ENCODE data around the gene LRP2.
"Not testable (repeated sequence)": the region's sequence is repeated elsewhere in the genome, so short reads cannot be mapped to it uniquely, and the experiment has no call there.

LRP2 gene

DNA sequence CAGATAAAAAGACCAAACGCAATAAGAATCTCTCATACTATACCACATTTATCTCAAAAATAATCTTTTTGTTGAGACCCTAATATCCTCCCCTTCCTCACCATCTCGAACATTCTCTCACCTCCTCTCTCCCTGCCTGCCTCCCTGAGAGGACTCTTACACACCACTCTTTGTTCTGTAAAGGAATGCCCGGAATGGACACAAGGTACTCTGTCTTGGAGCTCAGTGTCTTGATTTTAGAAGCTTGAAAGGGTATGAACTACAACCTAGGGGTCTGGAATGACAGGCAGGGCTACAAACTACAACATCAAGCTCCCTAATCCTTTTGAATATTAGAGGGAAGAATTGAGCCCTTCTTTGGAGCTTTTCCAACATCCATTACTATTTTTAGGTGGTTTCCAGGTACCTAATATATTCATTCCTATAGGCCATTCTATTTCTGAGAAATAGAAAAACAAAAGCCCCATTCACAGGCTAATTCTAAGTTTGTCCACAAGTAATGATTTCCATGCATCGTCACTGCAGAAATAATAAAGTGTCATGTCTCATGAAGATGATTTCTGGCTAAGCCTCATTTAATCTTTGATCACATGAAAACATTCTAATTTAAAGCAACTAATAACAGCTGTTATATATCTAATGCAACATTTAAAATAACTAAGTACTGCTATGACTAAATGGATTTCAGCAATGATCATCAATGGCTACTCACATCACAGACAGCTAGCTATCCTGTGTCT is 60.6 kb downstream of the LRP2 start:
- DNase-seq (ENCODE audit: low read depth), result no peak

GRCh38 chr2:169300636-169301530 is 61.5 kb downstream of the LRP2 start:
- DNase-seq (ENCODE audit: low read depth), result no peak

DNA sequence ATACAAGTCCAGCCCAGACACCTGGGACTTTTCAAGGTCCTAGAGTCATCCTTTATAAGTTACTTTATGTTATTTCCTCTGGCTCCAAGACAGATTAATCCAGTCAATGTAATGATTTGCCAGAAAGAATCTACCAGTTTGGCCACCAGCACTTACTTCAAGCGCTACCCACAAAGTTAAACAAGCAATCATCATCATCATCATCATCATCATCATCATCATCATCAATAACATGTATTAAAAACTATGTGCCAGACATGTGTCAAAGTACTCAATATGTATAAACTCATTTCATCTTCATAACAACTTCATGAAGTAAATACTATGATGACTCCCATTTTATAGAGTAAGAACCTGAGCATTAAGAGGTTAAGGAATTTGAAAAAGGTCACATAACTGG is 64.3 kb downstream of the LRP2 start:
- no peak for DNase-seq (ENCODE audit: low read depth)

DNA sequence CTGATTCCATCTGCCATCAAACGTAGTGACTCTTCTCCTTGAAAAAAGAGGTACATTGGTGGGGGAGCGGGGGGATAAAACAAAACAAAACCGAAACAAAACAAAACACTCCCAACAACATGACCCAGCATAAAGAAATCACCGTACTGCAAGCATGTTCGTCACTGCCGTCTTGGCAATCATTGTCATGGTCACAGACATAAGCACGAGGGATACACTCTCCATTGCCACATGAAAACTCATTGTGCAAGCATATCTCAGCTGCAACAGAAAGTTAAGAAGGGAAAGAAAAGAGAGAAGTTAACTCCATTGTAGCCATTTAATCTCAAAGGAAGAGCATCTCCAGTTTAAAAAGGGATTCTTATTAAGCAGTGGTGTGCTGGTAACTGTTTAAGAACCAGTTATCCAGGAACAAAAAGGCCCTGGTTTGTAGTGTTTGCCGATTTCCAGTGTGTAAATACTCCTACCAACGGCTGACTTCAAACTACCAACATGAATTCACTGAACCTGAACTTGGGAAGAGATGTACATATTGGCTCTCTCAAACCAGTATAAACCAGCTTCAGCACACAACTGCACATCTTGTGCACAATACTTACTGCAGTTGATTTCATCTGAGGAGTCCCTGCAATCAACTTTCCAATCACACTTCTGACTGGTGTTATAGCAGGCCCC is 68.2 kb downstream of the LRP2 start:
- no peak for DNase-seq (ENCODE audit: low read depth)

DNA sequence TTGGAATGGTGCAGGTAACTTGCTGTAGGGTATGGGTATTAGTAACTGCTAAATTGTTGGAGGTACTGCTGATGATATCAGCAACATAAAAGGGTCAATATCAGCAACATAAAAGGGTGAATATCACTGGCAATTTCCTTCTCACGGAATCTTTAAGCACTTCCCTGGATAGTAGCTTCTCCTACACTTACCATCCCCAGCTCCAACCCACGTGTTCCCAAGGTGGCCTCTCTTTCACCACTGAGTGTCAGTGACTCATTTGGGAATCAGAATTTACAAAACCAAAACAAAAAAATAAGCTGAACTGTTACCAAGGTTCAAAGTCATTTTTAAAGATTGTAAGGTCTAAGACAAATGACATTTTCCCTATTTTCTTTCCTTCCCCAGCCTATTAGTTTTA is 70.8 kb downstream of the LRP2 start:
- no peak for DNase-seq (ENCODE audit: low read depth)

DNA sequence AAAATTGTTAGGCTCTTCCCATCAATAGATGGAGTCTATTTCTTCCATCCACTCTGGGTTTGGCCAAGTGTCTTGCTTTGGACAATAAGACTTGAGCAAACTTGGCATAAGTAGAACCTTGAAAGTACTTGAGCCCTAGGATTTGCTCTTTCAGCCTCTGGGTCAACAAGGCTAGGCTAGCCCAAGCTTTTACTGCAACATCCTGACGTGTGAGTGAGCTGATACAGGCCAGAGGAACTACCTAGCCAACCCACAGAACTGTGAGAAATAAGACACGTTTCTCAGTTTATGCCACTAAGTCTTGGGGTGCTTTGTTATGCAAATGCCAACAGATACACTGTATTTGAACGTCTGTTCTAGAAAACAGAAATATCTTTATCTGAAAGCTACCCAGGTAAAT is 71.9 kb downstream of the LRP2 start:
- no peak for DNase-seq (ENCODE audit: low read depth)

- DNase-seq (ENCODE audit: low read depth), result no peak
These were observed 74.7 kb downstream of the LRP2 start for GRCh38 chr2:169287666-169288065.

DNA sequence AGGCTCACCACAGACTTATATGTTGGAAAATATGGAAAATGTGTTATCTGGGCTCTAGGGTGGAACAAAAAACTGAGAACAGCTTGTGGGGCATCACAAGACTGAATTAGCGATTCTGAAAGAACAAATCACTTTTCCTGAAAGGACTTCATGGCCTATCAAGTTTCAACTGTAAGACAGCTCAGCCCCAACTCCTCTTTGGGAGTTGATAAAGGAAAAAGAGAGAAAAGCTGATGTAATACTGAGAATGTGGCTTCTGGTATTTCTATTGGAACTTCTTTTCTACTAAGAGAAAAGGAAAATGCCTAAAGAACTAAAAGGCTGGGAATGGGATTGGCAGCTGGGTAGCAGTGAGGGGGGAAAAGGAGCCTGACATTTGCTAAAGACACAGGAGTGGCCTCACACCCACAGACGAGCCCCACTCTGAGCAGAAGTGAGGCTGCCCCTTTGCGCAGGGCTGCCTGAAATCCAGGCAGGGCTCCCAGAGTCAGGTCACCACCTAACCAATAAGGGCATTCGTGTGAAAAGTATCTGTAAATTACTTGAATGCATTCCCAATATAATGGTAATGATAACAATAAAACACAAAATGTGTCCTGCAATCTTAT is 75.6 kb downstream of the LRP2 start:
- DNase-seq (ENCODE audit: low read depth), result no peak

GRCh38 chr2:169285531-169286235 is 76.7 kb downstream of the LRP2 start:
- DNase-seq (ENCODE audit: low read depth), result no peak

DNA sequence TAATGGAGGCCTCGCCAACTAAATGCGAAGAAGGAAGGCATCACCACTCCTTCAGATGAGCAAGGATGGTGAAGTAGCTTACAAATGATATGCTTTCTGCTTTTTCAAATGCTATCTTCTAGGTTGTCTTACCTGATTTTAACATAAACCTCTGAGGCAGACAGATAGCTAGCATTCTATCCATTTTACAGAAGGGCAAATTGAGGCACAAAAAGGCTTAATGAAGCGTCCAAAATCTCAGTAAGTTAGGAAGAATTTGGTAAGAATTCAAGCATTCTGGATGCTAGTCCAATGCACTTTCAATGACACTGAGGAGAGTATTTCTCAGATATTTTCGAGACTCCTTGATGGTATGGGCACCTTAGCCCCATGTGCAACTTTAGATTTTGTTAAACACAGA is 81.8 kb downstream of the LRP2 start:
- DNase-seq (ENCODE audit: low read depth), result no peak

DNA sequence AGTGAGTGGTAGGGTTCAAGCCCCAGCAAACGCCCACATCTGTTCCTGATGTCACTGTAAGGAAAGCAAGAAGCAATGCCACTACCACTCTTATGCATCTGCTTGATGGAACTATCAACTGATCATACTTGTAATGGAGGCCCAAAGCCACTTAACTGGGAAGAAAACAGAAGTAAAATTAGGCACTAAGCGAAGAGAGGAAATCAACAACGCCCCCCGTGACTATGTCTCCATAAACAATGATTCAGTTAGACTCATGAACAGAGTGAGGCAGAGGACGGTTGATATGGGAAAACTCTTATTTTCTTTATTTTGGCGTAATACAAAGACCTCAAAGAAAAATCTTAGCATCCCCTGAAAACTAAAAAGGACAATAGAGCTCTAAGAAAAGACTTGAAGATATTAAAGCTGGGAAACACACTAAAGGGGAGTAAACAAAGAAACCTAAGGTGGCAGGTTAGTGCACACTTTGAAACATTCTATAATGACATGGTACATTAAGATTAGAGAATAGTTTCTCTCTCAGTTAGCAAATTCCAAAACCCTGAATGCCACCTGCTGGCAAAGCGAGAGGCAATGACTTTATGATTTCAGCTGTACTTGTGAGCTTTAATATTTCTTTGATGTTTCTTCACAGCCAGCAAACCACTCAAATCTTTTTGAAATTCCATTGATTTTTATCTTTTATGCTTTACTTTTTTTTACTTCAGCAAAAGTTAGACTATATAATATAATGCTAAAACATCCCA is 86.5 kb downstream of the LRP2 start:
- no peak for DNase-seq (ENCODE audit: low read depth)

- no peak for DNase-seq (ENCODE audit: low read depth)
These were observed 90.3 kb downstream of the LRP2 start for GRCh38 chr2:169272010-169272409.

DNA sequence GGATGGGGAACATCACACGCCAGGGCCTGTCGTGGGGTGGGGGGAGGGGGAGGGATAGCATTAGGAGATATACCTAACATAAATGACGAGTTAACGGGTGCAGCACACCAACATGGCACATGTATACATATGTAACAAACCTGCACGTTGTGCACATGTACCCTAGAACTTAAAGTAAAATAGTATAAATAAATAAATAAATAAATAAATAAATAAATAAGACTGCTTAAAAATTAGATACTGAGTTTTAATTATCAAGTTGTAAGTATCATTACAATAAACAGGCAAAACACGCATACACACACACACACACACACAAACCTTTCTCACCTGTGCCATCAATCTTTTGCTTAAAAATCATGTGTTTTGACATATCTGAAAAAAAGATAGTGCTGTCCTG is 91.8 kb downstream of the LRP2 start:
- DNase-seq (ENCODE audit: low read depth), result not testable (repeated sequence)

DNA sequence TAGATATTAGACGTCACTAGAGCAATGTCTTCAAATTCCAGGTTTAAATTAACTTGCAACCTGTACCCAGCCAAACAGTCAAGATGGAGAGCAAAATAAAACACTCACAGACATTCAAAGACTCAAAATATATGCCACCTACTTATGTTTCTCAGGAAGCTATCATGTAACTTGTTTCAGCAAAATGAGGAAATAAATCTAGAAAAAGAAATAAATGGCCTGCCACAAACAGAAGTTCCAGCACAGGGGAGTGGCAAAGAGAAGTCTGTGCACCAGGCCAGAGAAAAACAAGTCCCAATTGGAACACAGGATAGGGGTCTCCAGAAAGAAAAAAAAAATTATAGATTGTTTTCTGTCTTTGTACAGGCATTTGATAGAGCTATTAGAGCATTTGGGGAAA is 96.7 kb downstream of the LRP2 start:
- DNase-seq (ENCODE audit: low read depth), result no peak

GRCh38 chr2:169260846-169261642 is 101.3 kb downstream of the LRP2 start:
- no peak for DNase-seq (ENCODE audit: low read depth)

GRCh38 chr2:169260246-169260645 is 102.1 kb downstream of the LRP2 start:
- no peak for DNase-seq (ENCODE audit: low read depth)

GRCh38 chr2:169259402-169259801 is 102.9 kb downstream of the LRP2 start:
- no peak for DNase-seq (ENCODE audit: low read depth)

GRCh38 chr2:169258045-169258601 is 104.2 kb downstream of the LRP2 start:
- DNase-seq (ENCODE audit: low read depth), result no peak

DNA sequence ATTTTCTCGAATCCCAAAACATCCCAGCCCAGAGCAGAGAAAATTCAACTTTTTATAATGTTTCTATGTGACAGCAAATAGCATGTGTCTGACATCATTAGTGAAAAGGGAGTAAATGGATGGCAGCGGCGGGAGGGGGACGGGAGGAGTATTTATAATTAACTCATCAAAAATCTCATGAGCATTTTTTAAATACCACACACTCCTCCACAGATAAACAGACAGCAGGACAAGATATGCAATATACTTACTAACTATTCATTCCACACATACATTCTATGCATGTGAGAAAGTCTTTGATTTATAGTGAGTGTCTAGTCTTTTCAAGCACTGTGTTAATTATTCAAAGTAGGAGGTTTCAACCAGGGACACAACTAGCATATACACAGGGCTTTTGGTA is 107.6 kb downstream of the LRP2 start:
- DNase-seq (ENCODE audit: low read depth), result no peak

GRCh38 chr2:169247211-169247610 is 115.1 kb downstream of the LRP2 start:
- DNase-seq (ENCODE audit: low read depth), result no peak

Measured in activated T-cell treated with anti-CD3 and anti-CD28 coated beads for 24 hours (primary cell).